Endothelial cell of umbilical vein (primary cell): ENCODE data around the gene UBXN6. TPM values are rescaled to one million over a fixed set of nuclear protein-coding genes. Genes with fewer than 3 reads are reported as not detected.

ENCODE experiments used
- BruUV-seq: library from RNA; stranded (reverse); fragments of 400-500 nt; replicated peaks from 2 replicates; lab custom pipeline; 2021; lab: Mats Ljungman, UMichigan
- CTCF ChIA-PET: fragments of 300-600, 350-600 bp; sonication (Branson Sonifier 250); formaldehyde crosslinking; loops from one replicate; lab custom pipeline; 2021; ENCODE audit warnings: antibody characterized with exemption, inconsistent platforms; lab: Charles Lee
- POLR2A ChIA-PET: fragments of 300-600, 350-600 bp; sonication (Branson Sonifier 250); formaldehyde crosslinking; loops from one replicate; lab custom pipeline; 2021; ENCODE audit warnings: antibody characterized with exemption, inconsistent platforms; lab: Charles Lee
- DNase-seq: peaks from one replicate; pipeline ENCODE4 v3.0.0-alpha.2; 2011; ENCODE audit warnings: low read depth, low spot score
- FAIRE-seq: peaks from 2 replicates; lab custom pipeline; 2011; peaks lifted over from hg19 to GRCh38; lab: Jason Lieb, UNC
- H2AFZ ChIP-seq: 2 replicates; pipeline ENCODE4 v1.6.0; 2012; ENCODE audit warnings: low read depth, low read length, control low read depth, inconsistent platforms
- H3K27ac ChIP-seq: 2 replicates; pipeline ENCODE4 v1.5.1; 2011; ENCODE audit warnings: low read depth, mild to moderate bottlenecking, control low read depth, low read length, moderate library complexity; ENCODE audit not compliant: insufficient read depth
- H3K27me3 ChIP-seq, 2 experiments: 2 replicates each; pipeline versions ENCODE4 v1.6.0 to v1.6.1; 2011; ENCODE audit warnings: low read length in 2 of 2, mixed read lengths in 1 of 2; ENCODE audit not compliant: control insufficient read depth in 2 of 2, insufficient read depth in 2 of 2
- H3K36me3 ChIP-seq, 2 experiments: 2 replicates in 1 of 2; 3 replicates in 1 of 2; pipeline ENCODE4 v1.5.1; 2011; ENCODE audit warnings: low read length in 2 of 2, mild to moderate bottlenecking in 1 of 2, moderate library complexity in 1 of 2; ENCODE audit not compliant: control insufficient read depth in 2 of 2, insufficient read depth in 2 of 2; ENCODE audit errors: extremely low read depth in 1 of 2
- H3K4me1 ChIP-seq: 3 replicates; pipeline ENCODE4 v1.5.1; 2011; ENCODE audit warnings: mild to moderate bottlenecking, low read length; ENCODE audit not compliant: control insufficient read depth, insufficient read depth; ENCODE audit errors: extremely low read depth
- H3K4me2 ChIP-seq: 2 replicates; pipeline ENCODE4 v1.6.1; 2011; ENCODE audit warnings: low read length, control low read depth, mixed read lengths; ENCODE audit not compliant: insufficient read depth
- H3K4me3 ChIP-seq, 3 experiments: fragments of 200-600 bp in 1 of 3; sonication (generic), shearing (Covaris generic) in 1 of 3; replicated peaks in 1 of 3; 2 replicates each; pipeline ENCODE4 v1.5.1; 2011 to 2016; ENCODE audit warnings: control low read depth in 3 of 3, low read length in 3 of 3, mild to moderate bottlenecking in 2 of 3, inconsistent platforms in 1 of 3, low read depth in 1 of 3, moderate library complexity in 1 of 3; ENCODE audit not compliant: insufficient read depth in 1 of 3
- H3K79me2 ChIP-seq: 2 replicates; pipeline ENCODE4 v1.6.0; 2012; ENCODE audit warnings: low read length, inconsistent platforms; ENCODE audit not compliant: control insufficient read depth, insufficient read depth
- H3K9ac ChIP-seq: replicated peaks from 2 replicates; pipeline ENCODE3; 2011; ENCODE audit warnings: low read length, control low read depth; ENCODE audit not compliant: insufficient read depth; ENCODE audit errors: extremely low read depth
- H3K9me1 ChIP-seq: replicated peaks from 3 replicates; pipeline ENCODE4 v1.6.0; 2011; ENCODE audit warnings: mild to moderate bottlenecking, low read length; ENCODE audit not compliant: control insufficient read depth, insufficient read depth; ENCODE audit errors: extremely low read depth
- H3K9me3 ChIP-seq: replicated peaks from 2 replicates; pipeline ENCODE4 v1.5.1; 2012; ENCODE audit warnings: low read length, inconsistent platforms; ENCODE audit not compliant: control insufficient read depth, insufficient read depth
- H4K20me1 ChIP-seq: replicated peaks from 2 replicates; pipeline ENCODE3; 2011; ENCODE audit warnings: mild to moderate bottlenecking, low read length; ENCODE audit not compliant: control insufficient read depth, insufficient read depth; ENCODE audit errors: extremely low read depth
- CTCF ChIP-seq, 2 donors: IDR thresholded peaks; 1 replicate in 1 of 2; 2 replicates in 1 of 2; pipeline ENCODE4 v1.5.1; 2011; ENCODE audit warnings: low read length in 2 of 2, mild to moderate bottlenecking in 2 of 2, moderate library complexity in 2 of 2, control low read depth in 1 of 2, inconsistent platforms in 1 of 2, low read depth in 1 of 2; ENCODE audit not compliant: insufficient read depth in 1 of 2; ENCODE audit errors: extremely low read depth in 1 of 2
- EZH2 ChIP-seq: IDR thresholded peaks from 2 replicates; pipeline ENCODE4 v1.6.1; 2012; ENCODE audit warnings: borderline replicate concordance, low read depth, mild to moderate bottlenecking, moderate library complexity, low read length, inconsistent platforms; ENCODE audit not compliant: severe bottlenecking
- FOS ChIP-seq: IDR thresholded peaks from 2 replicates; pipeline ENCODE4 v1.6.1; 2011; ENCODE audit warnings: mild to moderate bottlenecking, low read length, moderate library complexity, borderline replicate concordance; ENCODE audit not compliant: insufficient read depth
- GATA2 ChIP-seq: IDR thresholded peaks from 2 replicates; pipeline ENCODE4 v1.7.0; 2011; ENCODE audit warnings: low read depth, mild to moderate bottlenecking, moderate library complexity, mixed read lengths, low read length; ENCODE audit not compliant: insufficient read length, insufficient read depth
- JUN ChIP-seq: IDR thresholded peaks from 2 replicates; pipeline ENCODE4 v1.6.1; 2011; ENCODE audit warnings: borderline replicate concordance, low read depth; ENCODE audit not compliant: insufficient read length, insufficient read depth
- MAX ChIP-seq: IDR thresholded peaks from 2 replicates; pipeline ENCODE4 v1.6.1; 2011; ENCODE audit not compliant: insufficient read depth, insufficient read length
- MYC ChIP-seq: IDR thresholded peaks from one replicate; pipeline ENCODE4 v1.6.1; 2011; ENCODE audit warnings: mild to moderate bottlenecking, low read depth, low read length
- POLR2A ChIP-seq: IDR thresholded peaks from 2 replicates; pipeline ENCODE4 v1.6.1; 2012; ENCODE audit warnings: low read depth, mild to moderate bottlenecking, control low read depth, low read length
- POLR2AphosphoS5 ChIP-seq: IDR thresholded peaks from 2 replicates; pipeline ENCODE4 v1.6.1; 2012; ENCODE audit warnings: low read depth, mild to moderate bottlenecking, control low read depth, low read length, moderate library complexity; ENCODE audit not compliant: insufficient read depth
- dilution Hi-C: fragments of 300-500 bp; cut with MboI; formaldehyde crosslinking; loops from one replicate; pipeline ENCODE4 v1.15.0; 2019; ENCODE audit warnings: low sequenced_read_pairs; ENCODE audit not compliant: extremely low pct_ligation_motif_present
- intact Hi-C: fragments of 100-400 bp; cut with micrococcal nuclease; formaldehyde crosslinking; loops from one replicate; pipeline ENCODE4 v1.10.0; 2022
- polyA plus RNA-seq, 4 experiments: library from polyadenylated mRNA; depleted of rRNA in 3 of 4; stranded (reverse) in 3 of 4; unstranded in 1 of 4; fragments of >200 nt; gene quantifications; 2 replicates each; pipeline versions ENCODE4 v1.2.1 to v1.2.3, GENCODE V29; 2011 to 2012; ENCODE audit warnings: missing spikeins in 1 of 4
- total RNA-seq: library from RNA; stranded (reverse); gene quantifications from 2 replicates; pipeline ENCODE4 v1.2.3, GENCODE V29; 2021

UBXN6 gene
- total and polyA plus RNA-seq, 2 donors (not counting 3 experiments of a cell fraction or from before 2014, with no cell fraction given), result 78.5 to 93.7 TPM

- CTCF ChIA-PET, result interaction anchor here (1.7 to 1.9 kb wide), 2 partner anchors 20 to 21 kb away, joined by 7 to 11 read pairs; no protein-coding TSS in a partner anchor
- no peak overlapping the region for H3K4me3 ChIP-seq
- FAIRE-seq, result no peak
- H2AFZ ChIP-seq, result no peak overlapping the region
- BruUV-seq, result no TSS peak
- H3K36me3 ChIP-seq, result peaks cover 5 to 24% of the 10 kb centered on the region in 2 experiments
- DNase-seq, result no peak
- H3K27me3 ChIP-seq, result no peaks in the 10 kb centered on the region
- no peaks in the 10 kb centered on the region for H3K9me3 ChIP-seq
- POLR2A ChIA-PET, result no interaction called here
- TF ChIP-seq MYC, result no peak
- no peak overlapping the region for H3K9ac ChIP-seq
- H3K4me2 ChIP-seq, result no peak overlapping the region
- no peaks in the 10 kb centered on the region for H3K9me1 ChIP-seq
- intact Hi-C loops, result no loop called here
- H3K79me2 ChIP-seq, result no peaks in the 10 kb centered on the region
- dilution Hi-C loops, result no loop called here
- H4K20me1 ChIP-seq, result no peaks in the 10 kb centered on the region
- peaks cover 10% of the 10 kb centered on the region for H3K4me1 ChIP-seq
- H3K27ac ChIP-seq, result no peak overlapping the region
Measured at GRCh38 chr19:4503825-4504170, 46.2 kb upstream of the UBXN6 start.

GRCh38 chr19:4503132-4503824 is 45.7 kb upstream of the UBXN6 start:
- ChIA-PET POLR2A (no interaction called here), CTCF (interaction anchor here (1.7 to 3.1 kb wide), 3 partner anchors 20 to 22 kb away, joined by 7 to 11 read pairs (median 10); no protein-coding TSS in a partner anchor)
- H3K27ac ChIP-seq, result no peak overlapping the region
- BruUV-seq, result no TSS peak
- dilution Hi-C loops, result no loop called here
- FAIRE-seq (no peak), DNase-seq (no peak)
- peaks cover 10% of the 10 kb centered on the region for H3K4me1 ChIP-seq
- no peak overlapping the region for H3K9ac ChIP-seq
- peaks cover 5 to 29% of the 10 kb centered on the region in 2 experiments for H3K36me3 ChIP-seq
- no peaks in the 10 kb centered on the region for H3K79me2 ChIP-seq
- H3K4me2 ChIP-seq, result no peak overlapping the region
- no peak overlapping the region for H3K4me3 ChIP-seq
- H3K9me3 ChIP-seq, result no peaks in the 10 kb centered on the region
- no peaks in the 10 kb centered on the region for H3K27me3 ChIP-seq
- H2AFZ ChIP-seq, result no peak overlapping the region
- no peaks in the 10 kb centered on the region for H3K9me1 ChIP-seq
- TF ChIP-seq MAX (no peak), GATA2 (no peak), MYC (no peak), JUN (no peak), POLR2AphosphoS5 (no peak), EZH2 (no peak), POLR2A (no peak), CTCF (IDR thresholded peaks at IDR 0.05; ENCODE audit: extremely low read depth in 1 of 2, insufficient read depth in 1 of 2, low read depth in 1 of 2, low read length in 2 of 2) (no peak), FOS (no peak)
- no peaks in the 10 kb centered on the region for H4K20me1 ChIP-seq
- intact Hi-C loops, result no loop called here
